GM06990 (cell line): ENCODE data around the gene DDI1.
A peak's percentile ranks its signal among the peaks of the same experiment; 100 is the strongest.

Experiments
- DNase-seq: peaks from one replicate; pipeline ENCODE4 v3.0.0-alpha.2; 2011; ENCODE audit not compliant: insufficient read length; ENCODE audit errors: extremely low read depth
- H3K27me3 ChIP-seq: replicated peaks from 2 replicates; pipeline ENCODE4 v1.6.0; 2011; ENCODE audit warnings: low read length; ENCODE audit not compliant: control insufficient read depth, insufficient read depth
- H3K36me3 ChIP-seq: 2 replicates; pipeline ENCODE4 v1.5.1; 2011; ENCODE audit warnings: low read length; ENCODE audit not compliant: control insufficient read depth, insufficient read depth
- H3K4me3 ChIP-seq: replicated peaks from 2 replicates; pipeline ENCODE4 v1.5.1; 2011; ENCODE audit warnings: low read depth, mild to moderate bottlenecking, control low read depth, low read length
- CTCF ChIP-seq: IDR thresholded peaks from 2 replicates; pipeline ENCODE4 v1.5.1; 2011; ENCODE audit warnings: low read length, control low read depth, mild to moderate bottlenecking, inconsistent platforms; ENCODE audit not compliant: insufficient read depth, poor library complexity, severe bottlenecking

DDI1 gene

GRCh38 chr11:104064034-104064630, 27.7 kb downstream of the DDI1 start:
- no peak for TF ChIP-seq CTCF
- H3K4me3 ChIP-seq = no peak overlapping the region
- DNase-seq = no peak
- H3K36me3 ChIP-seq = no peaks in the 10 kb centered on the region
- no peaks in the 10 kb centered on the region for H3K27me3 ChIP-seq

GRCh38 chr11:104067534-104067933, 31.1 kb downstream of the DDI1 start:
- no peaks in the 10 kb centered on the region for H3K27me3 ChIP-seq
- H3K4me3 ChIP-seq = no peak overlapping the region
- TF ChIP-seq CTCF = no peak
- no peak for DNase-seq
- H3K36me3 ChIP-seq = no peaks in the 10 kb centered on the region

DNA sequence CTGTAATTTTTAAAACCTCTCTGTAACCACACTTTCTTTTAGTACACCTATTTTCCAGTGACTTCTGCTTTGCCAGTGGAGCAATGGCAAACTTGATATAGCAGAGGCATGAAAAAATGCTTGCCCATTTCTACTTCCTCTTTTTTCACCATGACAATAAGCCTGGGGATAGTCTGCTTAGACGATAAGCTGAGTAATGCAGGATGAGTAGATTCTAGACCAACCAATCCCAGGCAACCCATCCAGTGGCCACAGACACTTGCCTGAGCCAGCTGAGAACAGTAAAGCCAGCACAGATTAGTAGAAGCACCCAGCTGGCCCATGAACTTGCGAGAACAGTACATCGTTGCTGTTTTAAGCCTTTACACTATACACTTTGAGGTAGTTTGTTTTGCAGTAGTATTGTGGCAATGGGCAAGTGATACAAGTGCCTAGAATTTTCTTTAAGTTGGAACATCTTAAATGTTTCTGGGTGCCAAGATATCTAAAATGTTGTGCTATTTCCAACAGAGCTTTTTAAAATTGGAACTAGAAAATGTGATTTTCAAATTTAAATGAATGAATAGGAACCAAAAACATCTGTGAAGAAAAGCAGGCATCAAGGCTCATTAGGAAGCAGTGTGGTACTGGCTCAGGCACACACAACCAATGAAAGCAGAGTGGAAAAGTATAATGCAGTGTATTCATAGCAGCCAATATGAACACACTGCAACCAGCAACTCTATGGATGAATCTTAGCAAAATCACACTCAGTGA, 37.7 kb downstream of the DDI1 start:
- peak; percentile 3 for DNase-seq
- Histone ChIP-seq H3K27me3 (no peaks in the 10 kb centered on the region), H3K4me3 (no peak overlapping the region), H3K36me3 (no peaks in the 10 kb centered on the region)
- TF ChIP-seq CTCF = no peak

GRCh38 chr11:104075091-104075490, 38.7 kb downstream of the DDI1 start:
- H3K36me3 ChIP-seq = no peaks in the 10 kb centered on the region
- no peaks in the 10 kb centered on the region for H3K27me3 ChIP-seq
- TF ChIP-seq CTCF = no peak
- no peak for DNase-seq
- no peak overlapping the region for H3K4me3 ChIP-seq

DNA sequence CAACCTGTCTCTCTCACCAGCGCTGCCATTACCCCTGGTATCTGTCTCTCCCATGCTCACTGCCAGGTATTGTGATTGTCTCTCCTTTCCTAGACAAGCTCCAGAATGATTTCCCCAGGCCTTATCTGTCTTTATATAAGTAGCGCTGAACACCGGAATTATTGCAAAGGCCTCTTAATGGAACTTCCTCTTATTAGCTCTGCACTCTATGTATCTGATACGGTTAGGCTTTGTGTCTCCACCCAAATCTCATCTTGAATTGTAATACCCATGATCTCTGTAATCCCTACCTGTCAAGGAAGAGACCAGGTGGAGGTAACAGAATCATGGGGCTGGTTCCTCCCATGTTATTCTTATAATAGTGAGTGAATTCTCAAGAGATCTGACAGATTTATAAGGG, 39.3 kb downstream of the DDI1 start:
- Histone ChIP-seq H3K4me3 (no peak overlapping the region), H3K36me3 (no peaks in the 10 kb centered on the region), H3K27me3 (no peaks in the 10 kb centered on the region)
- TF ChIP-seq CTCF = no peak
- no peak for DNase-seq
